K562 (cell line): Measurements from ENCODE around the gene APOL3. TPM values are rescaled to one million over a fixed set of nuclear protein-coding genes. Genes with fewer than 3 reads are reported as not detected.

Source experiments
- ATAC-seq: fragments of 200-7000 bp; cut with Tn5 transposase; 3 replicates; pipeline ENCODE4 v1.9.1; 2020; ENCODE audit warnings: moderate library complexity
- BruUV-seq: library from RNA; stranded (reverse); fragments of 400-500 nt; replicated peaks from 2 replicates; lab custom pipeline; 2021; lab: Mats Ljungman, UMichigan
- CTCF ChIA-PET: fragments of 300-600 bp; formaldehyde crosslinking; extraction: SDS; loops from one replicate; lab custom pipeline; 2021; ENCODE audit warnings: low intra/inter-chr PET ratio; lab: Yijun Ruan, JAX
- POLR2A ChIA-PET: fragments of 300-600, 350-650 bp; sonication (Branson Sonifier 250); formaldehyde crosslinking; extraction: SDS; loops from one replicate; lab custom pipeline; 2021; ENCODE audit warnings: antibody characterized with exemption, inconsistent platforms; lab: Yijun Ruan, JAX
- DNase-seq, 4 experiments: peaks; one replicate each; pipeline versions ENCODE4 v3.0.0 to v3.0.0-alpha.2; 2011 to 2018; ENCODE audit warnings: low spot score in 3 of 4, mixed read lengths in 3 of 4; ENCODE audit errors: extremely low read depth in 1 of 4
- FAIRE-seq: peaks from 2 replicates; lab custom pipeline; 2011; peaks lifted over from hg19 to GRCh38; lab: Jason Lieb, UNC
- H2AFZ ChIP-seq: 2 replicates; pipeline ENCODE4 v1.6.0; 2011; ENCODE audit warnings: low read depth, low read length, control low read depth, inconsistent platforms
- H3K27ac ChIP-seq: fragments of 200-600 bp; 3 replicates; pipeline ENCODE4 v1.8.0; 2011; ENCODE audit warnings: low read depth, mild to moderate bottlenecking, control low read depth, inconsistent platforms, low read length, moderate library complexity, mixed read lengths; ENCODE audit errors: extremely low read depth
- H3K27me3 ChIP-seq, 2 experiments: fragments of 300-600 bp in 1 of 2; 2 replicates in 1 of 2; 3 replicates in 1 of 2; pipeline versions ENCODE4 v1.6.0 to v1.8.0; 2011; ENCODE audit warnings: inconsistent platforms in 2 of 2, low read length in 2 of 2, mild to moderate bottlenecking in 1 of 2, mixed read lengths in 1 of 2, moderate library complexity in 1 of 2; ENCODE audit not compliant: control insufficient read depth in 2 of 2, insufficient read depth in 2 of 2
- H3K36me3 ChIP-seq: fragments of 300-600 bp; 3 replicates; pipeline ENCODE4 v1.8.0; 2011; ENCODE audit warnings: mild to moderate bottlenecking, low read length, inconsistent platforms; ENCODE audit not compliant: control insufficient read depth, insufficient read depth
- H3K4me1 ChIP-seq, 2 experiments: fragments of 200-600 bp in 1 of 2; replicated peaks in 1 of 2; 2 replicates in 1 of 2; 3 replicates in 1 of 2; pipeline versions ENCODE4 v1.5.1 to v1.8.0; 2011; ENCODE audit warnings: inconsistent platforms in 2 of 2, low read length in 2 of 2, mild to moderate bottlenecking in 1 of 2, mixed read lengths in 1 of 2, moderate library complexity in 1 of 2; ENCODE audit not compliant: control insufficient read depth in 2 of 2, insufficient read depth in 2 of 2
- H3K4me2 ChIP-seq: 2 replicates; pipeline ENCODE4 v1.6.1; 2011; ENCODE audit warnings: low read length, control low read depth, inconsistent platforms, mixed read lengths; ENCODE audit not compliant: insufficient read depth
- H3K4me3 ChIP-seq: fragments of 200-600 bp; sonication (generic), shearing (Covaris generic); 2 replicates; pipeline ENCODE4 v1.5.1; 2016; ENCODE audit warnings: control low read depth, inconsistent platforms
- H3K79me2 ChIP-seq: fragments of 200-600 bp; 3 replicates; pipeline ENCODE4 v1.8.0; 2011; ENCODE audit warnings: low read length, inconsistent platforms; ENCODE audit not compliant: control insufficient read depth, insufficient read depth
- H3K9ac ChIP-seq, 2 experiments: 2 replicates each; pipeline versions ENCODE4 v1.6.0 to v1.6.1; 2011; ENCODE audit warnings: low read depth in 2 of 2, low read length in 2 of 2, control low read depth in 1 of 2, inconsistent platforms in 1 of 2, mild to moderate bottlenecking in 1 of 2, mixed read lengths in 1 of 2; ENCODE audit not compliant: insufficient read depth in 1 of 2
- H3K9me1 ChIP-seq: one replicate; pipeline ENCODE4 v1.6.0; 2011; ENCODE audit warnings: inconsistent platforms, mild to moderate bottlenecking, low read length, moderate library complexity; ENCODE audit not compliant: control insufficient read depth, insufficient read depth
- H3K9me3 ChIP-seq: replicated peaks from 2 replicates; pipeline ENCODE4 v1.5.1; 2011; ENCODE audit warnings: low read depth, low read length, inconsistent platforms; ENCODE audit not compliant: control insufficient read depth, insufficient read depth
- H4K20me1 ChIP-seq: replicated peaks from 2 replicates; pipeline ENCODE4 v1.6.1; 2011; ENCODE audit warnings: low read length, inconsistent platforms, mixed read lengths; ENCODE audit not compliant: control insufficient read depth, insufficient read depth
- CBFA2T3 ChIP-seq: fragments of 450-650 bp; IDR thresholded peaks from 2 replicates; pipeline ENCODE4 v1.6.1; 2017
- CXXC5 ChIP-seq: fragments of 250-450 bp; sonication (Bioruptor Pico); IDR thresholded peaks from 2 replicates; pipeline ENCODE4 v1.8.0; 2022; ENCODE audit warnings: inconsistent platforms, mild to moderate bottlenecking, moderate library complexity
- ETV1 ChIP-seq: fragments of 450-650 bp; conservative IDR thresholded peaks from 2 replicates; pipeline ENCODE4 v1.6.1; 2016; ENCODE audit warnings: missing genetic modification characterization, control low read depth, low read depth, missing compliant biosample characterization
- GABPA ChIP-seq: fragments of 200-800 bp; sonication (Bioruptor generic); conservative IDR thresholded peaks from 2 replicates; pipeline ENCODE4 v1.6.1; 2016; ENCODE audit warnings: low read depth, missing genetic modification characterization, missing compliant biosample characterization
- GABPB1 ChIP-seq: sonication (generic); formaldehyde crosslinking; IDR thresholded peaks from 2 replicates; pipeline ENCODE4 v1.8.0; 2022; ENCODE audit warnings: mild to moderate bottlenecking, missing genetic modification reagents
- HMG20B ChIP-seq: fragments of 250-450 bp; sonication (Bioruptor Pico); IDR thresholded peaks from 2 replicates; pipeline ENCODE4 v1.5.0; 2021; ENCODE audit warnings: mild to moderate bottlenecking
- KDM1A ChIP-seq, 2 experiments: fragments of 450-650 bp; IDR thresholded peaks; 2 replicates each; pipeline ENCODE4 v1.6.1; 2016; ENCODE audit warnings: mild to moderate bottlenecking in 2 of 2
- MCM2 ChIP-seq: fragments of 450-650 bp; IDR thresholded peaks from 2 replicates; pipeline ENCODE4 v1.6.1; 2017; ENCODE audit warnings: low read depth, mild to moderate bottlenecking
- MCM3 ChIP-seq: fragments of 450-650 bp; IDR thresholded peaks from 2 replicates; pipeline ENCODE4 v1.6.1; 2016
- NFXL1 ChIP-seq: fragments of 450-650 bp; formaldehyde crosslinking; IDR thresholded peaks from 2 replicates; pipeline ENCODE4 v1.4.0; 2021; ENCODE audit warnings: mild to moderate bottlenecking
- NR2C2 ChIP-seq, 2 experiments: fragments of 200-800 bp in 1 of 2; sonication (Bioruptor generic) in 1 of 2; sonication (generic) in 1 of 2; formaldehyde crosslinking in 1 of 2; IDR thresholded peaks; 2 replicates each; pipeline versions ENCODE4 v1.6.1 to v1.8.0; 2016 to 2022; ENCODE audit warnings: mild to moderate bottlenecking in 1 of 2, missing compliant biosample characterization in 1 of 2, missing genetic modification characterization in 1 of 2, missing genetic modification reagents in 1 of 2
- NRF1 ChIP-seq, 2 experiments: fragments of 450-650 bp; IDR thresholded peaks in 1 of 2; conservative IDR thresholded peaks in 1 of 2; 2 replicates each; pipeline ENCODE4 v1.6.1; 2014; ENCODE audit warnings: mild to moderate bottlenecking in 2 of 2
- SLC30A9 ChIP-seq: fragments of 250-450 bp; sonication (Bioruptor Pico); IDR thresholded peaks from 2 replicates; pipeline ENCODE4 v1.8.0; 2022; ENCODE audit warnings: mild to moderate bottlenecking, moderate library complexity
- ZFP36 ChIP-seq: fragments of 150-350 bp; IDR thresholded peaks from 2 replicates; pipeline ENCODE4 v1.6.1; 2018; ENCODE audit warnings: low read length, low read depth; ENCODE audit not compliant: partially characterized antibody
- ZNF316 ChIP-seq: fragments of 450-650 bp; IDR thresholded peaks from 2 replicates; pipeline ENCODE4 v1.6.1; 2016
- ZNF77 ChIP-seq: fragments of 250-450 bp; sonication (Bioruptor Pico); IDR thresholded peaks from 2 replicates; pipeline ENCODE4 v1.5.0; 2020
- WGBS: fragments of 100-300 bp; shearing (Covaris generic); methylation state at CpG from one replicate; pipeline ENCODE4 v1.1.6; 2016; ENCODE audit warnings: low coverage, mixed read lengths; ENCODE audit not compliant: insufficient coverage; ENCODE audit errors: missing lambda C conversion rate; 5-methylcytosine and 5-hydroxymethylcytosine counted together
- in situ Hi-C: fragments of 300-500 bp; cut with MboI; formaldehyde crosslinking; loops from 4 replicates; pipeline ENCODE4 v1.15.0; 2018; ENCODE audit warnings: inconsistent platforms, mixed read lengths
- intact Hi-C: fragments of 100-400 bp; cut with micrococcal nuclease; formaldehyde crosslinking; loops from 2 replicates; pipeline ENCODE4 v1.14.2; 2022
- polyA plus RNA-seq, 8 experiments: library from polyadenylated mRNA; depleted of rRNA in 4 of 8; stranded (reverse) in 5 of 8; unstranded in 3 of 8; fragments of >200 nt; fragmentation: Nextera tagmentation in 2 of 8; fragmentation: Illumina TruSeq in 1 of 8; extraction: Ambion mirVana in 2 of 8; extraction: Trizol in 1 of 8; gene quantifications; 2 replicates each; pipeline versions ENCODE4 v1.2.1 to v1.2.3, GENCODE V29; 2011 to 2014; ENCODE audit warnings: inconsistent platforms in 1 of 8, missing spikeins in 1 of 8
- total RNA-seq, 7 experiments: library from RNA; depleted of rRNA in 6 of 7; stranded (reverse); fragments of >200 nt in 6 of 7; fragmentation: Illumina TruSeq in 2 of 7; extraction: Trizol in 2 of 7; gene quantifications; 2 replicates each; pipeline versions ENCODE4 v1.2.1 to v1.2.3, GENCODE V29; 2011 to 2021; ENCODE audit warnings: low replicate concordance in 1 of 7
- TF ChIP-seq, protein P1 (sequence below): sonication (generic); formaldehyde crosslinking; IDR thresholded peaks from 2 replicates; pipeline ENCODE4 v1.8.0; 2022; ENCODE audit warnings: missing genetic modification reagents, mild to moderate bottlenecking, moderate library complexity, borderline replicate concordance
- TF ChIP-seq, protein P2 (sequence below): fragments of 450-650 bp; IDR thresholded peaks from 2 replicates; pipeline ENCODE4 v1.6.1; 2017; ENCODE audit warnings: antibody characterized with exemption
- TF ChIP-seq, protein P3 (sequence below): conservative IDR thresholded peaks from 2 replicates; pipeline ENCODE4 v1.6.1; 2011; ENCODE audit warnings: low read depth, mild to moderate bottlenecking, low read length; ENCODE audit not compliant: control insufficient read depth

Gene APOL3
- total and polyA plus RNA-seq, 9 of the 15 experiments (the other 6 are each of a cell fraction or from before 2014, with no cell fraction given): 0.25 to 1.1 (median 0.56) TPM; not detected in 1

DNA sequence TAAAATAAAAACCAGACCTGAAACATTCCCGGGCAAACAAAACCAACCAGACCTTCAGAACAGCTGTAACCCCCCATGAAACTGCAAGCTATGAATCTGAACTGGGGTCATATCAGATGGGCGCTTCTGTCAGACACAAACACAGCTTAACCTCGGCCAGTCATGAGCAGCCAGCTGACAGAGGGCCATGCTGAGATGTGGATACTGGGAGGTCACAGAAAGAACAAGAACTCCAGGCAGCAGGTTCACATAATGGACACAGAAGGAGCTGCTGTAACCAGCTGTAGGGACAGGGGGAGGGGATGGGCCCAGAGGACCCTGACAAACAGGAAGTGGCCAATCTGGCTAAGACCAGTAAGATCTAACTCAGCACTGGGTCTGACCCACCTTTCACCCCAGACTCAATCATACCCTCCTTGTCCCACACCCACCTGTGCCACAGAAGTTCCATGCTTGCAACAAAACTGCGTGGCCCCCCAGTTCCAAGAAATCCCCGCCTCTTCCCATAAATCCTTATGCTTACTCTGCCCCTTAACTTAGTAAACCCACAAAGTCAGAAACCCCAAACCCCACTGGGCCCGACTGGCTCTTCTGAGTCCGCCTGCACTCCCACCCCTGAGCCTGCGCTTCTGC is 37.1 kb upstream of the APOL3 start:
- WGBS: 10% methylated on average over 8 of the region's 8 CpGs
- ChIA-PET POLR2A (interaction anchor here (0.6 kb wide), 2 partner anchors 25 to 182 kb away, joined by 3 to 4 read pairs; no protein-coding TSS in a partner anchor), CTCF (no interaction called here)
- intact Hi-C loops (loop anchor here (1.0 kb wide), 1 partner anchor 24 kb away; no protein-coding TSS in a partner anchor), in situ Hi-C loops (no loop called here)
- Histone ChIP-seq H3K4me1 (peaks cover 38 to 39% of the 10 kb centered on the region in 2 experiments; a peak in 4 of 5 replicates), H2AFZ (peak overlapping the region; percentile 32; the same call in 1 of the 2 replicates), H3K4me2 (peak overlapping the region; percentile 63), H3K27ac (peak overlapping the region; percentile 69), H3K79me2 (peaks cover 18% of the 10 kb centered on the region), H3K27me3 (no peaks in the 10 kb centered on the region), H4K20me1 (no peaks in the 10 kb centered on the region), H3K36me3 (peaks cover 23% of the 10 kb centered on the region; the same call in 1 of the 3 replicates), H3K9me1 (no peaks in the 10 kb centered on the region), H3K4me3 (no peak overlapping the region), H3K9me3 (no peaks in the 10 kb centered on the region), H3K9ac (peak overlapping the region; percentile 38 to 41; a peak in 2 of 4 replicates)
- FAIRE-seq (peak; percentile 67), ATAC-seq (peak; percentile 27), DNase-seq (peak in 3 of 4 experiments; percentile 18 to 52 (median 43))
- BruUV-seq: no TSS peak
- TF ChIP-seq GABPB1 (CRISPR knock-in tag): 0 out of 2 replicates have a peak, but pooled peaks have one; percentile 28
- no peak for TF ChIP-seq SLC30A9
- peak in 1 of 2 experiments; percentile 30; a peak in 1 of 4 replicates for TF ChIP-seq KDM1A (IDR thresholded peaks at IDR 0.05)
- no peak for TF ChIP-seq ZFP36
- 0 out of 2 replicates have a peak, but pooled peaks have one; percentile 15 for TF ChIP-seq ETV1 (tag)
- 0 out of 2 replicates have a peak, but pooled peaks have one; percentile 34 for TF ChIP-seq GABPA (tag)
- TF ChIP-seq CBFA2T3: peak; percentile 21; the same call in 1 of the 2 replicates
- no peak for TF ChIP-seq NR2C2 (CRISPR knock-in tag; IDR thresholded peaks at IDR 0.05)
- TF ChIP-seq NR2C2 (tag; IDR thresholded peaks at IDR 0.05): peak; percentile 50; the same call in 1 of the 2 replicates
- TF ChIP-seq ZNF316: no peak
- TF ChIP-seq HMG20B (CRISPR knock-in tag): 0 out of 2 replicates have a peak, but pooled peaks have one; percentile 5
- TF ChIP-seq NFXL1 (CRISPR knock-in tag): no peak
- TF ChIP-seq, protein P1, sequence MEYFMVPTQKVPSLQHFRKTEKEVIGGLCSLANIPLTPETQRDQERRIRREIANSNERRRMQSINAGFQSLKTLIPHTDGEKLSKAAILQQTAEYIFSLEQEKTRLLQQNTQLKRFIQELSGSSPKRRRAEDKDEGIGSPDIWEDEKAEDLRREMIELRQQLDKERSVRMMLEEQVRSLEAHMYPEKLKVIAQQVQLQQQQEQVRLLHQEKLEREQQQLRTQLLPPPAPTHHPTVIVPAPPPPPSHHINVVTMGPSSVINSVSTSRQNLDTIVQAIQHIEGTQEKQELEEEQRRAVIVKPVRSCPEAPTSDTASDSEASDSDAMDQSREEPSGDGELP (CRISPR knock-in tag): peak; percentile 71
- no peak for TF ChIP-seq MCM3
- TF ChIP-seq, protein P2, sequence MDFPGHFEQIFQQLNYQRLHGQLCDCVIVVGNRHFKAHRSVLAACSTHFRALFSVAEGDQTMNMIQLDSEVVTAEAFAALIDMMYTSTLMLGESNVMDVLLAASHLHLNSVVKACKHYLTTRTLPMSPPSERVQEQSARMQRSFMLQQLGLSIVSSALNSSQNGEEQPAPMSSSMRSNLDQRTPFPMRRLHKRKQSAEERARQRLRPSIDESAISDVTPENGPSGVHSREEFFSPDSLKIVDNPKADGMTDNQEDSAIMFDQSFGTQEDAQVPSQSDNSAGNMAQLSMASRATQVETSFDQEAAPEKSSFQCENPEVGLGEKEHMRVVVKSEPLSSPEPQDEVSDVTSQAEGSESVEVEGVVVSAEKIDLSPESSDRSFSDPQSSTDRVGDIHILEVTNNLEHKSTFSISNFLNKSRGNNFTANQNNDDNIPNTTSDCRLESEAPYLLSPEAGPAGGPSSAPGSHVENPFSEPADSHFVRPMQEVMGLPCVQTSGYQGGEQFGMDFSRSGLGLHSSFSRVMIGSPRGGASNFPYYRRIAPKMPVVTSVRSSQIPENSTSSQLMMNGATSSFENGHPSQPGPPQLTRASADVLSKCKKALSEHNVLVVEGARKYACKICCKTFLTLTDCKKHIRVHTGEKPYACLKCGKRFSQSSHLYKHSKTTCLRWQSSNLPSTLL: peak; percentile 52; the same call in 1 of the 2 replicates
- TF ChIP-seq MCM2: no peak
- no peak for TF ChIP-seq ZNF77 (CRISPR knock-in tag)
- TF ChIP-seq, protein P3, sequence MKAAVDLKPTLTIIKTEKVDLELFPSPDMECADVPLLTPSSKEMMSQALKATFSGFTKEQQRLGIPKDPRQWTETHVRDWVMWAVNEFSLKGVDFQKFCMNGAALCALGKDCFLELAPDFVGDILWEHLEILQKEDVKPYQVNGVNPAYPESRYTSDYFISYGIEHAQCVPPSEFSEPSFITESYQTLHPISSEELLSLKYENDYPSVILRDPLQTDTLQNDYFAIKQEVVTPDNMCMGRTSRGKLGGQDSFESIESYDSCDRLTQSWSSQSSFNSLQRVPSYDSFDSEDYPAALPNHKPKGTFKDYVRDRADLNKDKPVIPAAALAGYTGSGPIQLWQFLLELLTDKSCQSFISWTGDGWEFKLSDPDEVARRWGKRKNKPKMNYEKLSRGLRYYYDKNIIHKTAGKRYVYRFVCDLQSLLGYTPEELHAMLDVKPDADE: peak; percentile 47; the same call in 1 of the 2 replicates
- TF ChIP-seq CXXC5 (CRISPR knock-in tag): peak; percentile 16; the same call in 1 of the 2 replicates
- TF ChIP-seq NRF1 (conservative IDR thresholded peaks at IDR 0.05 in 1 of 2, IDR thresholded peaks at IDR 0.05 in 1 of 2): peak in 1 of 2 experiments; percentile 28; a peak in 1 of 4 replicates
